Pericardium fibroblast (primary cell): ENCODE results near the gene ZSCAN18. TPM values are rescaled to one million over a fixed set of nuclear protein-coding genes. Genes with fewer than 3 reads are reported as not detected.

ENCODE experiments used
- total RNA-seq: library from RNA; depleted of rRNA; stranded (reverse); fragments of >200 nt; gene quantifications from 2 replicates; pipeline ENCODE4 v1.2.3, GENCODE V29; 2015

The ZSCAN18 gene, protein sequence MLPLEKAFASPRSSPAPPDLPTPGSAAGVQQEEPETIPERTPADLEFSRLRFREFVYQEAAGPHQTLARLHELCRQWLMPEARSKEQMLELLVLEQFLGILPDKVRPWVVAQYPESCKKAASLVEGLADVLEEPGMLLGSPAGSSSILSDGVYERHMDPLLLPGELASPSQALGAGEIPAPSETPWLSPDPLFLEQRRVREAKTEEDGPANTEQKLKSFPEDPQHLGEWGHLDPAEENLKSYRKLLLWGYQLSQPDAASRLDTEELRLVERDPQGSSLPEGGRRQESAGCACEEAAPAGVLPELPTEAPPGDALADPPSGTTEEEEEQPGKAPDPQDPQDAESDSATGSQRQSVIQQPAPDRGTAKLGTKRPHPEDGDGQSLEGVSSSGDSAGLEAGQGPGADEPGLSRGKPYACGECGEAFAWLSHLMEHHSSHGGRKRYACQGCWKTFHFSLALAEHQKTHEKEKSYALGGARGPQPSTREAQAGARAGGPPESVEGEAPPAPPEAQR
- total RNA-seq: 34.6 and 41.3 TPM in 2 replicates

GRCh38 chr19:58097781-58098681, at the start of gene ZSCAN18:
TSS of gene ZSCAN18 (minus strand) at chr19:58098231. CDS start at chr19:58090267, 7,964 bp downstream.

GRCh38 chr19:58059003-58059670, 38.9 kb downstream of the ZSCAN18 start, which contains the start of gene ZNF135:
TSS of gene ZNF135 (plus strand) at chr19:58059282. CDS start at chr19:58060003, 721 bp downstream.

Other genes starting within 250 kb of the ZSCAN18 start
- 9.0 and 15.4 TPM in 2 replicates for gene ZNF587, start 248.4 kb downstream of the ZSCAN18 start, total RNA-seq
- gene ZNF814, start 209.2 kb downstream of the ZSCAN18 start, total RNA-seq: 2.9 and 7.7 TPM in 2 replicates
- 6.9 and 7.8 TPM in 2 replicates for gene ZNF417, start 181.6 kb downstream of the ZSCAN18 start, total RNA-seq
- 2.9 and 3.3 TPM in 2 replicates for gene ZNF418, start 162.8 kb downstream of the ZSCAN18 start, total RNA-seq
- 2.6 and 3.8 TPM in 2 replicates for gene ZNF256, start 150.5 kb downstream of the ZSCAN18 start, total RNA-seq
- not detected in 2 replicates for gene C19orf18, start 123.7 kb downstream of the ZSCAN18 start, total RNA-seq
- gene ZNF606, start 95.4 kb downstream of the ZSCAN18 start, total RNA-seq: 8.2 and 8.3 TPM in 2 replicates
- not detected in 2 replicates for gene ZSCAN1, start 64.2 kb downstream of the ZSCAN18 start, total RNA-seq
- 3.3 and 3.4 TPM in 2 replicates for gene ZNF135, start 38.9 kb downstream of the ZSCAN18 start, total RNA-seq
- gene ZNF329, start 52.6 kb upstream of the ZSCAN18 start, total RNA-seq: 9.1 and 10.0 TPM in 2 replicates
- 14.6 and 18.6 TPM in 2 replicates for gene ZNF274, start 84.8 kb upstream of the ZSCAN18 start, total RNA-seq
- gene ZNF544, start 130.7 kb upstream of the ZSCAN18 start, total RNA-seq: 21.0 and 23.2 TPM in 2 replicates
- gene ZNF8, start 180.7 kb upstream of the ZSCAN18 start, total RNA-seq: 4.3 and 6.6 TPM in 2 replicates
- gene ERVK3-1, start 207.1 kb upstream of the ZSCAN18 start, total RNA-seq: 34.7 and 40.5 TPM in 2 replicates
- gene ZSCAN22, start 228.8 kb upstream of the ZSCAN18 start, total RNA-seq: 1.9 and 2.0 TPM in 2 replicates